HG02884 (cell line): ENCODE measurements around the gene RERE.

ENCODE experiments used
- ATAC-seq: cut with Tn5 transposase; IDR thresholded peaks from one replicate; pipeline ENCODE4 v1.9.1; 2021; ENCODE audit warnings: mild to moderate bottlenecking, moderate library complexity; ENCODE audit not compliant: unreplicated experiment

The RERE gene

DNA sequence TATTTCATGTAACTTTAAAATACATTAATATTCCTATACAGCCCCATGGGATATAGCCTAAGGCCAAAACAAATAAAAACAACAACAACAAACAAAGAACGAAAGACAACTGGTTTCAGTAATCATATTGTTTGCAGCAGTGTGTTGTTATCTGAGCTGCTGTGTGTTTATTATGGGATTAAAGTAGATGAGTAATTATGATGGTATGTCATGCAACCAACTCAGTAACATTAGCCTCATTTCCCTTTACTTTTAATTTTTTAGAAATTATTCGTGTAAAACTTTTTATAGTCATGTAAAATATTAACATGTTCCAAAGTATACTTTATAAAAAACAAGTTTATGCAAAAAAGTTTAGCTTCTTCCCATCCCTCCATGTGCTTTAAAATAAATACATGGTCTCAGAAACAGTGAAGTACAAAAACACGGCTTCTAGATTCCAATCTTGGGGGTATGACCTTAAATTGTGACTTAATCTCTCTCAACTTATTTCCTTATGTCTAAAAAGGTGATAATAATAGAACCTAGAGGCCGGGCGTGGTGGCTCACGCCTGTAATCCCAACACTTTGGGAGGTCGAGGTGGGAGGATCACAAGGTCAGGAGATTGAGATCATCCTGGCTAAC is 323.4 kb downstream of the RERE start:
- no peak for ATAC-seq

GRCh38 chr1:8487249-8487648 is 330.2 kb downstream of the RERE start:
- no peak for ATAC-seq

DNA sequence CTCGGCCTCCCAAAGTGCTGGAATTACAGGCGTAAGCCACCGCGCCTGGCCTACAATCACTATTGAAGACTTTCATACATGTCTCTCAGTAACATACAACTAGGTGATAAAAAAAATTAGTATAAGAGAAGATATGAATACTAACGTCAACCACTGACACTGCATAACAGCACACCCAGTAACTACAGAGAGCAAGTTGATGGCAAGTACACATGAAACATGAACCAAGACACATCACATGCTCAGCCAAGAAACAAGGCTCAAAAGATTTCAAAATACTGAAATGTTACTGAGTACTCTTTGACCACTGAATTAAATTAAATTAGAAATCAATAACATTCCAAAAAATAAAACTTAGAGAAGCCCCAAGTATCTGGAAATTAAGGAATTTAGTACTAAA is 331.4 kb downstream of the RERE start:
- no peak for ATAC-seq

DNA sequence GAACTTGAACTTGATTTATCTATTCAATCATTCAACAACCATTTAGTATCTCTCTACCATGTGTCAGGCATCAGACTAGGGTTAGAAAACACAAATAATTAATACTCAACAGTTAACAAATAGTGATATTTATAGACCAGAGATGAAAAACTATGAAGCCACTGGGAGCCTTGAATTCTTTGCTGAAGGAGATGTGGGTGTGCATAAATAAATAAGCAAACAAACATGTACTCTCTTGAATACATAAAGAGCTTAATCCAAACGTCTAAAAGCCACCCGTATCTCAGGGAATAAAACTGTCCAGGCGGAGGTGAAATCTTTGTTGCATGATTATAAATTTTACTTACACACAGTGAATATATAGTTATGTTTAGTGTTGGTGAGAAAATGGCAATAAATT is 333.9 kb downstream of the RERE start:
- no peak for ATAC-seq

DNA sequence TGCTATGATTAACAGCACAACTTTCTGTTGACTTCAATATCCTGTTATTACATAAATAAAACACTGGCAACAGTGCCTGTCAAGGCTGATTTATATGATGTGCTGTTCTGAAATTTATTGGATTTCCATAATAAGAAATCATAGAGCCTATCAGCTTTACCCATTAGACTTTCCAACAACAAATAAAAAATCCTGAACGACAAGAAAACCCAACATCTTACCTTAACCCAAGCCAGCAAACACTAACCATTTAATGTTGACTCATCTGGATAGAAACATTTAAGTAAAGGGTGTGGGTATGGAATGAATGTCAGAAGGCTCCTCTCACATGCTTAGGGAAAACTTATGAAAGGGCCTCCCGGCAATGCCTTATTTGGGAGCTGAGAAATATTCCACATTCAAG is 334.5 kb downstream of the RERE start:
- no peak for ATAC-seq

GRCh38 chr1:8481650-8482380 is 335.6 kb downstream of the RERE start:
- no peak for ATAC-seq

DNA sequence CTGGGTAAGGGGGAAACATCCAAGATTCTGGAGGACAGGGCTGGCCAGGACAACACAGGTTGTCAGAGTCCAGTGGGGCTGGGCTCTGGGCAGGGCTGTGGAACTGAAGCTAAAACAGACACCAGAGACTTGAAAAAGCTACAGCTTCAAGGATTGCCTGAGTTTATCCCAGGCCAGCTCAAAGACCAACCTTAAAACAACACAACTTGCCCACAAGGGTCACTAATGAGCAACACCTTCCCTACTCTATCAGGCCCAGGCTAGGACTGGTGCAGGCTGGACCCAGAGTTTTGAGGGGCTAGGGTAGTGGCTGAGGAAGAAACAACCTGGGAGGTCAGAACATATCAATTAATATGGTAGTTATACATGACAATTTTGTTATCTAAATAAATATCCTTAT is 338.9 kb downstream of the RERE start:
- ATAC-seq = no peak

- ATAC-seq = no peak
These were observed 339.5 kb downstream of the RERE start for GRCh38 chr1:8477983-8478362.

GRCh38 chr1:8477166-8477982 is 340.1 kb downstream of the RERE start:
- no peak for ATAC-seq

- ATAC-seq = no peak
These were observed 341.4 kb downstream of the RERE start for GRCh38 chr1:8476006-8476405.

GRCh38 chr1:8474369-8474768 is 343.1 kb downstream of the RERE start:
- ATAC-seq = no peak

DNA sequence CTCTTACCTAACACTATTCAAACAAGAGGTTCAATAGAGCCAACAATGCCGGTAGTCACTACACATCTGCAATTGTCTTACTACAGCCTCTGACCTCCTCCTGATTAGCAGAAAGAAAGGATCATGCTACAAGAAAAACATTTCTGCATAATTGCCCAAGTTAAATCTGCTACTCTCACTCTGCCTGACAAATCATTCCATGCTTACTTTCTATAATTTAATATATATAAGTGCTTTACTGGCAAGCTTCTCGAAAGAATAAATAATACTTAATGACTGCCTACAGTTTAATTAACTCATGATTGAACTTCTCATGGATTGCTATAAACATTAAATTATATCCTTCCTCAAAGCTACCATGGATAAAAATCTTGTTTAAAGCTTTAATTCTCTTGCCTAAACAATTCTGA is 343.5 kb downstream of the RERE start:
- ATAC-seq = no peak

GRCh38 chr1:8473121-8473875 is 344.1 kb downstream of the RERE start:
- no peak for ATAC-seq

DNA sequence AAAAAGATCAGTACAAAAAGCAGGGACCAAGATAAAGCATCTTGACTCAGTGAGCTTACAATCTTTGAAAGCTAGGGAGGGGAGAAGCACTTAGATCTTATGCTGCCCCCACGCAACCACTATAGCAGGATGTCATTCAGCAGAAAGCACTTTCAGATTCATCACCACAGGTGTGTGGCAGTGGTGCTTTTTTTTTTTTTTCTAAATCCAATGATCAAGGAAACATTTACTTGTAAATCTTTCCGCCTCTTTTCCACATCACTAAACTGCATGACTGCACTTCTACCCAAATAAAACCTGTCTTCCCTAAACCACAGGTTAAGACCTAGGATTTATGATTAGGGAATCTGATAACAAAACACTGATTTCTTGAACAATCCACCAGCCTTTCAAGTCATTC is 344.8 kb downstream of the RERE start:
- no peak for ATAC-seq

DNA sequence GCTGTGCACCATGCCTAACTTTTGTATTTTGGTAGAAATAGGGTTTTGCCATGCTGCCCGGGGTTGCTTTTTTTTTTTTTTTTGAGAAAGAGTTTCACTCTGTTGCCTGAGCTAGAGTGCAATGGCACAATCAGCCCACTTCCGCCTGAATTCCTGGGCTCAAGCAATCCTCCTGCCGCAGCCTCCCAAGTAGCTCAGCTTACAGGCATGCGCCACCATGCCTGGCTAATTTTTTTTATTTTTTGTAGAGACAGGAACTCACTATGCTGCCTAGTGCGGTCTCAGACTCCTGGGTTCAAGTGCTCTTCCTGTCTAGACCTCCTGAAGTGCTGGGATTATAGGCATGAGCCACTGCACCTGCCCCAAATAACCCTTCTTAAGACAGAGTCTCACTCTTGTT is 346.0 kb downstream of the RERE start:
- ATAC-seq = no peak

DNA sequence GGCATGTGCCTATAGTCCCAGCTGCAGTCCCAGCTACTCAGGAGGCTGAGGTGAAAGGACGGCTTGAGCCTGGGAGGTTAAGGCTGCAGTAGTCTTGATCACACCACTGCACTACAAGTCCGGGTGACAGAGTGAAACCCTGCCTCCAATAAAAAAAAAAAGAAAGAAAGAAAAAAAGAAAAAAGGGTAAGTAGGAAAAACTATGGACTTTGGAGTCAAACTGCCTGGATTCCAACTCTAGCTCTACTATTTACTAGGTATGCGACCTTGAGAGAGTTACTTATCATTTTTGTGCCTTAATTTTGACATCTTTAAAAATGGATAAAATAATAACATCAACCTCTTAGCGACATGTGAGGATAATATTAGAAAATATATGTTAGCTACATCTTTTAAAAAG is 348.7 kb downstream of the RERE start:
- no peak for ATAC-seq

DNA sequence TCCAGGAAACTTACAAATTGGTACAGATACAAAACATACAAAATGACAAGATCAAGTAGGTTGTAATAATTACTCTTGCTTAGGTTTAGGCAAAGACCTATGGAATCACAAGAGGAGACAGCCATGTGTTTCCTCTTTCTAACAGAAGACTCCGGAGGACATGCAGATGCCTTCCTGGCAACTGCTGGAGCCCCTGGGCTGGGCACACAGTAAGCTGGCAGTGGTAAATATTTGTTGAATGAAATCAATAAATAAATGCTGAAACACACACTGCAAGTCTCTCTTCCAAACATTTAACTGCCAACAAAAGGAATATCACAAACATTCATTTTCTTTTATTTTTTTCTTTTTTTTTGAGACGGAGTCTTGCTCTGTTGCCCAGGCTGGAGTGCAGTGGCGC is 350.1 kb downstream of the RERE start:
- no peak for ATAC-seq

DNA sequence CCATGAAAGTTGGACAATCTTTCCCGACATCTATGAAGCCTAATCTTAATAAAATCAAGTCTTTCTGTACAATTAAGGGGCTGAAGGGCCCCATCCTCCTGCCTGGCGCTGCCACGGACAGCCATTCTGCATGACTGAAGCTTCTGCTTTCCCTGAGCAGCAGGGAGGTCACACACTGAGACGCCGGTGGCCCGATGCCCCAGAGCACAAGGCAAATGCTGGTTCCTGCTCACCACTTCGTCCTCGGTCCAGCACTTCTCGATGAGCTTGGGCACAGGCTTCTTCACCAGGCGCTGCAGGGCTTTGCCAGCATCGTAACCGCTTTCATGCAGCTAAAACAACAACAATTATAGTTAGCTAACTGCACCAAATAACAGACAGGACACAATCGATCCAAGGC is 351.7 kb downstream of the RERE start:
- ATAC-seq = no peak

- no peak for ATAC-seq
These were observed 352.4 kb downstream of the RERE start for GRCh38 chr1:8465013-8465412.

DNA sequence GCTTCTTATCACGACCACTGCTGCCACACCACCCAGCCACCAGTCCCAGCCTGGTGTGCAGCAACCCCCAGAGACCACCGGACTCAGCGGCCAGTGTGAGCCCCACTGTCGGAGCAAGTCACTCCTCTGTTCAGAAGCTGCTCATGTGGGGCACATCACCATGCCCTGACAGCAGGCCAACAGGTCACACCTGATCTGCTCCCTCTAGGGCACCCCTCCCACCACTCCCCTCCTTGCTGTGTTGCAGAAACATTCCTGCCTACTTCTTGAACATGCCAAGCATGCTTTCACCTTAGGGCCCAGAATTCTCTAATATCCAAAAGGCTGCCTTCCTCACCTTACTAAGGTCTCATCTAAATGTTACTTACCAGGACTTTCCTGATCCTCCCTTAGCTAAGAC is 353.1 kb downstream of the RERE start:
- ATAC-seq = no peak

GRCh38 chr1:8463144-8463927 is 354.1 kb downstream of the RERE start:
- no peak for ATAC-seq
